ENCODE results near the gene SPEF1.

The SPEF1 gene

DNA sequence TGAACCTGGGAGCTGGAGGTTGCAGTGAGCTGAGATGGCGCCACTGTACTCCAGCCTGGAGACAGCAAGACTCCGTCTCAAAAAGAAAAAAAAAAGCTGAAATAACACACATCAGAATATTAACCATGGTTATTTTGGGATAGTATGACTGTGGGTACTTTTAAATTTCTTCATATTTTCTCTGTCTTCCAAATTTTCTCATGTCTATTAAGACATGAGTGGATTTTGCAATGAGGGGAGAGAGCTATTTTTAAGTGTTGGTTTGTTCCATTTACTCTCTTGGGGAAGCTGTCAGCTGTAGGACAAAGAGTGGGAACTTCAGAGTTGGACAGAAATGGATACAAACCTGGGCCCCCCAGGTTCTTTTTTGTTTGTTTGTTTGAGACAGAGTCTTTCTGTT, 24.0 kb downstream of the SPEF1 start:
- TF ChIP-seq, protein P1, sequence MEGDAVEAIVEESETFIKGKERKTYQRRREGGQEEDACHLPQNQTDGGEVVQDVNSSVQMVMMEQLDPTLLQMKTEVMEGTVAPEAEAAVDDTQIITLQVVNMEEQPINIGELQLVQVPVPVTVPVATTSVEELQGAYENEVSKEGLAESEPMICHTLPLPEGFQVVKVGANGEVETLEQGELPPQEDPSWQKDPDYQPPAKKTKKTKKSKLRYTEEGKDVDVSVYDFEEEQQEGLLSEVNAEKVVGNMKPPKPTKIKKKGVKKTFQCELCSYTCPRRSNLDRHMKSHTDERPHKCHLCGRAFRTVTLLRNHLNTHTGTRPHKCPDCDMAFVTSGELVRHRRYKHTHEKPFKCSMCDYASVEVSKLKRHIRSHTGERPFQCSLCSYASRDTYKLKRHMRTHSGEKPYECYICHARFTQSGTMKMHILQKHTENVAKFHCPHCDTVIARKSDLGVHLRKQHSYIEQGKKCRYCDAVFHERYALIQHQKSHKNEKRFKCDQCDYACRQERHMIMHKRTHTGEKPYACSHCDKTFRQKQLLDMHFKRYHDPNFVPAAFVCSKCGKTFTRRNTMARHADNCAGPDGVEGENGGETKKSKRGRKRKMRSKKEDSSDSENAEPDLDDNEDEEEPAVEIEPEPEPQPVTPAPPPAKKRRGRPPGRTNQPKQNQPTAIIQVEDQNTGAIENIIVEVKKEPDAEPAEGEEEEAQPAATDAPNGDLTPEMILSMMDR (conservative IDR thresholded peaks at IDR 0.05; ENCODE audit: low read depth, low read length), result no peak
- no peak overlapping the region for H3K4me3 ChIP-seq (ENCODE audit: low read depth, low read length)
- no peak for DNase-seq (ENCODE audit: low read depth)

DNA sequence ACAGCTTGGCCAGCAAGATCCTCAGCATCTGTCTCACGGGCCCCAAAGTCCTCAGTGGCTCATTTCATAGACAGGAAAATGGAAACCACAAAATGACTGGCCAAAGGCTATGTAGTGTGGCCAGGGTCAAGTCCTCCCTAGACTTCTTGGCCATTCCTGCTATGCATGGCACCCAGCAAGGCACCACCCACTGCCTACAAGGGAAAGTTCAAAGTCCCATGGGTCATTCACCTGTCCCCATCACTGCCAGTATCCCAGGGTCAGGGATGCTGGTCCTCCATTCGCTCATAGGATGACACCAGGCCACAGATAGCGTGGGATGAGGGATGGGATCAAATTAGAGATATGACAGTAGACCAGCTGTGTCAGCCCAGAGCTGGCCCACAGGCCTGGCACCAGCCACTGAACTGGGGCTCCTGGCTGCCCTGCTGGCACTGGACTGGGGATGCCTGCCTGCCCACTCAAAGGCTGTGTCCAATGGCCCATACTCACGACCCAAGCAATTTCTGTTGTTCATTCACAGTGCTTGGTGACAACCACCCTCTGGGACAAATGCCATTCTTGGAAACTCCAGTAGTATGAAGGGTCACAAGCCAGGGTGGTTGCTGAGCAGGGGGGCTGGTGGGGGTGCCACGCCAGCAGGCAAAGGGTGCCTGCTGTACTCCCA, 25.3 kb downstream of the SPEF1 start:
- TF ChIP-seq, protein P1 (conservative IDR thresholded peaks at IDR 0.05; ENCODE audit: low read depth, low read length), result no peak
- no peak overlapping the region for H3K4me3 ChIP-seq (ENCODE audit: low read depth, low read length)
- DNase-seq (ENCODE audit: low read depth), result no peak

DNA sequence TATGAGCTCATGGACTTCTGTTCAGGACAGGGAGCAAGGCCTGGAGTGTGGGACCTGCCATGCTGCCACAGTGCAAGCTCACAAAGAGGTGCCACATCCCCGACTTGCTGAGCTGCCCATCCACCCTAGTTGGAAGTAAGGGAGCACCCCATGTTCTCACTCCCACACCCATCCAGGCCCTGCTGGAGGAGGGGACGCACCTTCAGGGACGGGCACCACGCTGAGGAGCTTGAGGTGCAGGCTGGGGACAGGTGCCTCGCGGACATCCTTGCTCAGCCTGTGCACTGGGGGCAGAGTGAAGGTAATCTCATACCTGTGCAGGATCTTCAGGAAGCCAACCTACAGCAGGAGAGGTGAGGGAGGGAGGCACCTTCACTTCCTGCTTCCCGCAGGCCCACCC, 26.0 kb downstream of the SPEF1 start:
- H3K4me3 ChIP-seq (ENCODE audit: low read depth, low read length), result no peak overlapping the region
- TF ChIP-seq, protein P1 (conservative IDR thresholded peaks at IDR 0.05; ENCODE audit: low read depth, low read length), result no peak
- DNase-seq (ENCODE audit: low read depth), result no peak

DNA sequence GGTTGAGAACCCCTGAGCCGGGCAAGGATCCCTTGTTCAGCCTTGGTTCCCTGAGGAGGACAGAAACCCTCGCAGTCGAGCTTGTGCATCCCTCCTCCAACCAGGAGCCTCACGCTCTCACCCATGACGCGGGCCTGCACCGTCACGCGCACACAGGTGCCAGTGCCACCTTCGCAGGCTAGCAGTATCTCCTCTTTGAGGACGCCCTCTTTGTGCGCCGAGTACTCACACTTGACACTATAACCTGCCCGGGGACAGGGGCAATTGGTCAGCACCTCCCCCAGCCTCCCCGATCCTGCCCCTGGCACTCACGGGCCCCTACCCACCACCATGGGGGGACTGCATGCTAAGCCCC, 27.0 kb downstream of the SPEF1 start:
- no peak for DNase-seq (ENCODE audit: low read depth)
- no peak overlapping the region for H3K4me3 ChIP-seq (ENCODE audit: low read depth, low read length)
- TF ChIP-seq, protein P1 (conservative IDR thresholded peaks at IDR 0.05; ENCODE audit: low read depth, low read length), result no peak

DNA sequence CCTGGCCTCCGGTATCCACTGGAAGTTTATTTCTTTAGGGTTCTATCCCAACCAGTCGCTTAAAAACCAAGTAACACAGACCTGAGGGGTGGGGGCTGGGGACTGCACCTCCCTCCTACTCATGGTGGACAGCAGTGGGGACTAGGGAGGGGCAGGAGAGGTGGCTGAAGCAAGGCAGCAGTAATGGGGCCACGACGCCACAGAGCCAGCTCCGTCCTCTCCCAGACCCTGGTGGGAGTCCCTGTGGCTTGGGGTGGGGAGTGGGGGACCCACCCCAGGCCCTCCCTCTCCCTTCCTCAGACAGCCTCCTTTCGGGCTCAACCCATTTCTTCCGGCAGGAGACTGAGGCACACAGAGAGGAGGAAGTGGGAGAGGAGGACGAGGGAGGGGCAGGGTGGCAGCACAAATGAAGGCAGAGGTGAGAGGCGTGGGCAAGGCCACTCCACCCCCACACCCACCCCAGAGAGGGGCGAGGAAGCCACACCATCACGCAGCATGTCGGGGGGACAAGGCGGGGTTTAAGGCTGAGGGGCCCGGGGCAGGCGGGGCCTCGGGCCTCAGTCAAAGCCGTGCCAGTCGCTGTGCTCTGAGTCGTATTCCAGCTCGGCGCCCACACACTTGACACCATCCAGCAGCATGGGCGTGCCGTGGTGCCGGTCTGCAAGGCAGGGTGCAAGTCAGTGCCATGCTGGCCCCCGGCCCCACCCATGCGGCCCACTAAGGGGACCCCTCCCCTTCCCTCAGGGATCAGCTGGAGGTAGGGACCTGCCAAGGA, 27.6 kb downstream of the SPEF1 start:
- TF ChIP-seq, protein P1 (conservative IDR thresholded peaks at IDR 0.05; ENCODE audit: low read depth, low read length), result no peak
- H3K4me3 ChIP-seq (ENCODE audit: low read depth, low read length), result no peak overlapping the region
- DNase-seq (ENCODE audit: low read depth), result no peak

DNA sequence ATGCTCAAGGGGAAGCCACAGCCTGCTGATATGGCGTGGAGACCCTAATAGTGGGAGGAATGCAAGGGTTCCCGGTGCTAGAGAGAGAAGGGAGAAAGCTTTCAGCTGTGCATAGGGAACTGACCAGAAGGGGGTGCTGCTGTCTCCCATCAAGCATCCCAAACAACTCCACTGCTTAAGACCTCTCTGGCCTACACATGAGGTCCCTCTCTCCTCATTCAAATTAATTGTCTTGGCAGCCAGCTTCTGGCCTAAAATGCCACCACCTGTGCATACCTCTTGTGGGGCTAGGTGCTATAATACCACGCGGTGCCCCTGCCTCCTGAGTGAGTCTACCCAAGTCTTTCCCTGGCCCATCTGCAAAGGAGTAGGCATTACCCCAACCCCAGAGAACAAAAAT, 28.1 kb downstream of the SPEF1 start:
- no peak overlapping the region for H3K4me3 ChIP-seq (ENCODE audit: low read depth, low read length)
- DNase-seq (ENCODE audit: low read depth), result peak; percentile 87
- TF ChIP-seq, protein P1 (conservative IDR thresholded peaks at IDR 0.05; ENCODE audit: low read depth, low read length), result peak; percentile 91

DNA sequence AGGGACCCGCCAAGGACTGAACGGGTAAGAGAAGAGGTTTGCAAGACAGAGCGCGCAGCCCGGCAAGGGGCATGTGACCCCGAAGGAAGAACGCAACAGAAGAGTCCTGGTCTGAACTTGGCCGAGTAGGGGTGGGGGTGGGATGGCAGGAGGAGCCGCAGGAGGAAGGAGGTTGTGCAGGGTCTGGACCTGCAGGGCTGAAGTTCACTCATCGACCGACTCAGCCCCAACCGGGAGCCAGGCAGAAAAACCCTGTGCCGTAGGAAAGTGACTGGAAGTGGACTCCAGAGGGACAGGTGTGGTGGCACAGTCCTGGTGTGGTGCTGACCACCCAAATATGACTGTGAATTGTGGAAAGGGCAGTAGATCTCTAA, 28.9 kb downstream of the SPEF1 start:
- TF ChIP-seq, protein P1 (conservative IDR thresholded peaks at IDR 0.05; ENCODE audit: low read depth, low read length), result no peak
- H3K4me3 ChIP-seq (ENCODE audit: low read depth, low read length), result no peak overlapping the region
- DNase-seq (ENCODE audit: low read depth), result no peak

Measured in choroid plexus epithelial cell (primary cell).